NK-92 (cell line): ENCODE results near the gene MRPS16.
"Not testable (repeated sequence)": the region's sequence is repeated elsewhere in the genome, so short reads cannot be mapped to it uniquely, and the experiment has no call there.

Experiments
- DNase-seq: peaks from one replicate; lab custom pipeline; 2025; ENCODE audit not compliant: unreplicated experiment; lab: John Stamatoyannopoulos, UW

MRPS16 gene

DNA sequence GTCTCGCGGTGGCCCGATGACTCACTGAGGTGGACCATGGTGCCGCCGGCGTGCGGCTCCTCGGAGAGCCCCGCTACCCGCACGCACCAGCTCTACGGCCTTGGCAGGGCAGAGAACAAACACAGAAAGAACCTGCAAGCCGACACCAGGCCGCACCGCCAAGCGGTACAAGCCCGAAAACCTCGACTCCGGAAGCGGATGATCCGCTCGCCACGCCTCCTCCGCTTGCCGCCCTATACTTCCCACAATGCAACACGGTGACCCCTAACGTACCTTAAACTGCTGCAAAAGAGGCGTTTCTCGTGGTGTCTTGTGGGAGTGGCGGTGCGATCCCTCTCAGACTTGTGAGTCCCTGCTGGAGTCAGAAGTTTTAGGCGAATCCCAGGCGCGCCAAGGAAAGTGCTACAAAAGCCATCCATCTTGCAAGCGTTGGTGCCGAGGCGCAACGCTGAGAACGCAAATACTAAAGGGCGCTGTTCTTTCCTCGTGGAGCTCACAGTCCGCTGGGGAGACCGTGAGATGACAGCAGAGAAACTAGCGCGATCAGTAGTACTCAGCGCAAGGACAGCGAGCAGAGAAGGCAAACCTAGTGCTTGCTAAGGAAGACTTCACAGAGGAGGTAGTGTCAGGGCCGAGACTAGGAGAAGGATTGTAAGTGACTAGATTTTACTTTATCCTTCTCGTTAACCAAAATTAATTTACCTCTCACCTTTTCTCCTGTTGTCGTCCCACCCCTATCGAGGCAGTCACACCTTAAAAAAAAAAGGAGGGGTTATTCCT lies at the start of gene MRPS16:
TSS of gene MRPS16 (minus strand) at position 200 of the 780 bp plus-strand sequence. CDS start at position 38, 162 bp downstream.
- peak; percentile 67 for DNase-seq

DNA sequence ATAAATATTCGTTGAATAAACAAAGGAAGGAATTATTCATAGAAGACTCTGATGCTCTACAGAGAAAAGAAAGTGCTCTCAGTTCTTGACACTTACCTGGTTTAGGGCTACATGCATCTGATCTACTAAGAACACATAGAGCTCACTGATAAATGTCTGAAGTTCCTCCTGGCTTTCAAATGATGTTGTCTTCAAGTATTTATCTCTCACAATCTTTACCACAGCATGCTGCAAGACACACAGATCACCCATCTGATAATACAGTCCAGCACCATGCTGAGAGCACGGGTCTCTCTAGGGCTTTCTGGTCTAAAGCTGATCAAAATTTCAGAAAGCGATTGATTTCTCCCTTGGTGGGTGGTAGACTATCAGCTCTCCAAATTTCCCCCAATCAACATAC lies 44.5 kb upstream of the MRPS16 start:
- no peak for DNase-seq

GRCh38 chr10:73293461-73293860 lies 41.0 kb upstream of the MRPS16 start:
- DNase-seq: no peak

DNA sequence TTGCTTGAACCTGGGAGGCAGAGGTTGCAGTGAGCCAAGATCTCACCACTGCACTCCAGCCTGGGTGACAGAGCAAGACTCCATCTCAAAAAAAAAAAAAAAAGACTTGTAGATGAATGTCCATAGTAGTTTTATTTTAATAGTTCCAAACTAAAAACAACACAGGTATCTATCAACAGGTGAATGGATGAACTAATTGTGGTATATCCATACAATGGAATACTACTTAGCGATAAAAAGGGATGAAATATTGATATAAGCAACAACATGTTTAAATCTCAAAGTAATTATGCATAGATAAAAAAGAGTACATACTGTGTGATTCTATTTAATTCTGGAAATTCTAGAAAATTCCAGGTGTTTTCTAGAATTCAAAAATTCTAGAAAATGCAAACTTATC lies 37.5 kb upstream of the MRPS16 start:
- DNase-seq: no peak

DNA sequence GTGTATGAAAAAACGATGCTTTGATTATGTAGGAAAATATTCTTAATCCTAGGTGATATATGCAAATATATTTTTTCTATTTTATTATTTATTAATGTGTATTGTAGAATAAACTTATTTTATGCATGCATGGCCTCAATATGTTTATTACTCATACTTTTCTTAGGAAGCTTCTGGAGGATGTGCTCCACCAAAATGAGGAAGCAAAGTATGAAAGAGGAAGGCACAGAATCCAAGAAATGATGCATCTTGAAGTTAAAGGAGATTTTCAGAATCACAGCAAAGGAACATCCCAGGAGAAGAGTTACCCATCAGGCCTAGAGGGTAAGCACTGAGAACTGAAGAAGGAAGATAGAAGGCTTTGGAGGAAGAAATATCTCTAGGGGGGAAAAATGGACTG lies 35.0 kb upstream of the MRPS16 start:
- no peak for DNase-seq

GRCh38 chr10:73281097-73281496 lies 28.7 kb upstream of the MRPS16 start:
- DNase-seq: no peak

- DNase-seq: no peak
Observed at GRCh38 chr10:73264423-73264822, 12.0 kb upstream of the MRPS16 start.

GRCh38 chr10:73263693-73264347 lies 11.4 kb upstream of the MRPS16 start:
- DNase-seq: no peak

DNA sequence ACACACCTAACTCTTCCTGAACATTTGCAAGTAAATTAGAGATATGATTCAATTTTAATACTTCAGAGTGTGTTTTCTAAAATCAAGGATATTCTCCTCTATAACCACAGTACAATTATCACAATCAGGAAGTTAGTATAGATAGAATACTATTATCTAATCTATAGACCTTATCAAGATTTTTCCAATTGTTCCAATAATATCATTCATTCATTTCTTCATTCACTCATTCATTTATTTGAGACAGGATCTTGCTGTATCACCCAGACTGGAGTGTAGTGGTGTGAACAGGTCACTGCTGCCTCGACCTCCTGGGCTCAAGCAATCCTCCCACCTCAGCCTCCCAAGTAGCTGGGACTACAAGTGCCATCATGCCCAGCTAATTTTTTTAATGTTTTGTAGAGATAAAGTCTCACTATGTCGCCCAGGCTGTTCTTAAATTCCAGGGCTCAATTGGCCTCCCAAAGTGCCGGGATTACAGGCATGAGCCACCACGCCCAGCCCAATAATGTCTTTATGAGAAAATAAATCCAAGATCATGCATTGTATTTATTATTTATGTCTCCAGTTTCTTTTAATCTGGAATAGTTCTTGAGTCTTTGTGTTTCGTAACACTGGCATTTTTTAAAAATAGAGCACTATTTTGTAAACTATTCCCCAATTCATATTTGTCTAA lies 10.6 kb upstream of the MRPS16 start:
- DNase-seq: no peak

GRCh38 chr10:73262105-73262730 lies 9.8 kb upstream of the MRPS16 start:
- DNase-seq: no peak

DNA sequence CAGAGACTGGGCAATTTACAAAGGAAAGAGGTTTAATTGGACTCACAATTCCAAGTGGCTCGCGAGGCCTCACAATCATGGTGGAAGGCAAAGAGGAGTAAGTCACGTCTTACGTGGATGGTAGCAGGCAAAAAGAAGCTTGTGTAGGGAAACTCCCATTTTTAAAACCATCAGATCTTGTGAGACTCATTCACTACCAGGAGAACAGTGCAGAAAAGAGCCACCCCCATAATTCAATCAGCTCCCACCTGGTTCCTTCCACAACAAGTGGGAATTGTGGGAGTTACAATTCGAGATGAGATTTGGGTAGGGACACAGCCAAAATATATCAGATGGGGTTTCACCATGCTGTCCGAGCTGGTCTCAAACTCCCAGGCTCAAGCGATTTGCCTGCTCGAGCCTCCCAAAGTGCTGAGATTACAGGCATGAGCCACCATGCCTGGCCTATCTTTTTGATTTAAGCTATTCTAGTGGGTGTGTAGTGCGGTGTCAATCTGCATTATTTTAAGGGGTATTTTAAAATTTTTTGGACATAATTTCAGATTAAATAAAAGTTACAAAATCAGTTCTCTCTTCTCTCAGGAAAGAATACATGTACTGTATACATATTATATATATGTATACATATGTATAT lies 9.0 kb upstream of the MRPS16 start:
- DNase-seq: no peak

- not testable (repeated sequence) for DNase-seq
Observed at GRCh38 chr10:73258612-73259011, 6.2 kb upstream of the MRPS16 start.

DNA sequence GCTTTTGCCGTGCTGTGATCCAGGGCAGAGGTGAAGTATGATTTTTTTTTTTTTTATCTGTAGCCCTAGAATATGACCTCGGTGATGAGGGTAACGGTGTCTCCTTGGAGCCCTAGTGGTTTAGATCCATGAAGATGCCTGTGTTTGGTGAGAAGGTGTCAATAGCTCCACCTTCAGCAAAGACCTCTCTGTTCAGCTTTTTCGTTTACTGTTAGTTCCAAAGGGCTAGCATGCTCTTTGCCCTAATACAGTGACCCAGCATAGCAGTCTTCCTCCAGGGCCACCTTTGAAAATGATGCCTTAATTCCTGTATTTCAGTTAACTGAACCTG lies 746 bp upstream of the MRPS16 start:
- no peak for DNase-seq

DNA sequence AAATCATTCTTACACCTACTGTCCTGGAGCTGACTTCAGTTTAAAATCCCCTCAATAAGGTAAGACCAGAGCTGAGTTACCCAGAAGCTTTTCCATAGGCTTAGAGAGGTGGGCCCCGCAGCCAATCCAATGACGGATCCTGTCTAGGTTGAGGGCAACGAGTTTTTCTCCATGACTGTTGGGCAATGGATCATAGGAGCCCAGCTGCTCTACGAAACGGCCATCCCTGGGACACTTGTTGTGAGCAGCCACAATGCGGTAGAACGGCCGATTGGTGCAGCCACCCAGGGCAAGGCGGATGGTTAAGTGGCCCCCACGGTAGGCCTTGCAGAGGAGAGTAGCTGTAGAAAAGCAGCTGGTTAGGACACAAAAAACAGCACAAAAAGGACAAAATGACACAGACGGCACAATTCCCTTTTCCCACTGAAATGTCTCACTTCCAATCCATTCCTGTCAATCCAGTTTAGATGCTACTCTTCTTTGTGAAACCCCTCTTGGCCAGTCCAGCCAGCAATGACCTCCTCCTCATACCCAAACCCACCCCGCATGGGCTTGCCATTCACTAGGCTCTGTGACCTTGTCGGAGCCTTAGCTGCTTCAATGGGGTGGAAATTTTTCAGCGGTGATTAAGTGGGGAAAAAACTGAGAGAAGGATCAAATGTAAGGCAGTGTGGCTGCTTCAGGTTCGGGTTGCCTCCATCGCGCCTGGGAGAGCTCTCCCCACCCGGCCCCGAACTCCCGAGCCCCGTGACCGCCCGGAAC lies 580 bp downstream of the MRPS16 start:
- no peak for DNase-seq

DNA sequence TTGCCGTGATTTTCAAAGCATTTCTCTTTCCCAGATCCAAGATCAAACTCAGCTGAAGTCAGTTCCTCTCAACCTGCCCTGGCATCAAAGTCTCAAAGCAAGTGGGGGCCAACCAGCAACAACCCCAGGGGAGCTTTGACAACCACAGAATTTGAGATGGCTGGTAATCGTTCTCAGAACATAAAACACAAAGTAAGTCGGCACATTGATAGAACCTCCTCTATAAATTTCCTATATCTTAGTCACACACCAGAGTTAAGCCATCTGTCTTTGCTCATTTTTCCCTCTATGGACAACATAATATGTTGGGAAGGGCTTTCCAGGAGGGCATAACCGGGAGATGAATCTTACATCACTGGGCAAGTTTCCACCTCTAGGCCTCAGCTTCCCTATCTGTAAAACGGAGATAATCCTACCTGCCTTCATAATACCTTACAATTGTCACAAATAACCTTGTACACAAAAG lies 4.2 kb downstream of the MRPS16 start:
- no peak for DNase-seq

- no peak for DNase-seq
Observed at GRCh38 chr10:73247509-73248258, 4.8 kb downstream of the MRPS16 start.

DNA sequence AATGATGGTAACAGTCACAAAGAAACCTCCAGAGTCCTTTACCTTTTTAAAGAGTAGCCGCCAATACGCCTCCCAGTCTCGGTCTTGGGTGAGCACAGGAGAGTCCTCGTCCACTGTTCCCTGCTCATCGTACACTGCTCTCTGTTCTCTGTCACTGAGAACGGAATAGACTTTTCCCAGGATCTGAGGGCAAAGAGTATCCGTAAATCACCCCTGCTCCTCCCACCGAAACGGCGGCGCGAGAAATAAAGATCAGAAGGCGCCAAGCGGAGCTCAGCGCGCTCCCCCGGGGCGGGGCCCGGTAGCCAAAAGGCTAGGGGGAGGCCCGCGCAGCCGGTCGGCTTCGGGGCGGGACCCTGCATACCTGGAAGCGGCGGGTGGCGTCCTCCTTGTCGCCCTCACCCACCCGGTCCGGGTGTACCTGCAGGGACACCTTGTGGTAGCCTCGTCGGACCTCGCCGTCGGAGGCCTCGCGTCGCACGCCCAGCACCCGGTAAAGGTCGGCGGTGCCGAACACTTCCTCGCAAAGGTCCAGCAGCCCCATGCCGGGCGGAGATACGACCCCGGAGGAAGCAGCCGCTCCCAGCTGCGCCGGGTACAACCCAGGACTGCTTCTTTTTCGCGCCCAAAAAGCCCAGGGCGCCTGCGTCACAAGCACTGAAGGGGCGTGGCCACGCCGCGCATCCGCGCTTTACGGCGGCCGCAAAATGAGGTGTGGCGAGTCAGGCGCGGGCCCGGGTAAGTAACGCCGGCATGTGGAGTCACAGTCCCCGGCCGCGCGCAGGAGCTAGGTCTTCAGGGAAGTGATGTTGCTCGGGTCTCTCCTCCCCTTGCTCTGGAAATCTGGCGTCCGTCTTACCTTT lies 5.6 kb downstream of the MRPS16 start, which contains the start of gene DNAJC9:
TSS of gene DNAJC9 (minus strand) at position 610 of the 863 bp plus-strand sequence. CDS start at position 544, 66 bp downstream.
- DNase-seq: peak; percentile 70

DNA sequence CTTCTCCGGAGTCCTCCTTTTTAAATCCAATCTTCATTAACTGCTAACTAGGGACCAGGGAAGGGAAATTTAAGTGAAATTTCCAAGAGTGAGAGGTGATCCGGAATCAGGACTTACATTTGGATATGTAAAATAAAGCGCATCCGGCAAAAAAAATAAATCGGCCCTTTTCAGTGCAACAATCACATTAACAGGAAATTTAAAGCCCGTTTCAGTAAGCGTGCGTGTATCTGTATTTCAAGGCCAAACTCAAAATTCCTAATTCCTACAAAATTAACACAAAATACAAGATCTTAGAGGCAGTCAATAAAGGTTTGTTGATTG lies 6.2 kb downstream of the MRPS16 start:
- DNase-seq: no peak
